HFF-Myc (cell line): ENCODE results near the gene R3HDML.
"Not testable (repeated sequence)": the region's sequence is repeated elsewhere in the genome, so short reads cannot be mapped to it uniquely, and the experiment has no call there.

Experiments
- DNase-seq: peaks from one replicate; pipeline ENCODE4 v3.0.0-alpha.2; 2011; ENCODE audit warnings: low read depth; ENCODE audit errors: extremely low read depth
- H3K4me3 ChIP-seq: replicated peaks from 2 replicates; pipeline ENCODE4 v1.5.1; 2011; ENCODE audit warnings: low read depth, mild to moderate bottlenecking, control low read depth, low read length
- TF ChIP-seq, protein P1 (sequence below): IDR thresholded peaks from 2 replicates; pipeline ENCODE4 v1.5.1; 2012; ENCODE audit warnings: mild to moderate bottlenecking, low read depth, low read length, control low read depth; ENCODE audit errors: missing control alignments

Gene R3HDML, protein sequence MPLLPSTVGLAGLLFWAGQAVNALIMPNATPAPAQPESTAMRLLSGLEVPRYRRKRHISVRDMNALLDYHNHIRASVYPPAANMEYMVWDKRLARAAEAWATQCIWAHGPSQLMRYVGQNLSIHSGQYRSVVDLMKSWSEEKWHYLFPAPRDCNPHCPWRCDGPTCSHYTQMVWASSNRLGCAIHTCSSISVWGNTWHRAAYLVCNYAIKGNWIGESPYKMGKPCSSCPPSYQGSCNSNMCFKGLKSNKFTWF

DNA sequence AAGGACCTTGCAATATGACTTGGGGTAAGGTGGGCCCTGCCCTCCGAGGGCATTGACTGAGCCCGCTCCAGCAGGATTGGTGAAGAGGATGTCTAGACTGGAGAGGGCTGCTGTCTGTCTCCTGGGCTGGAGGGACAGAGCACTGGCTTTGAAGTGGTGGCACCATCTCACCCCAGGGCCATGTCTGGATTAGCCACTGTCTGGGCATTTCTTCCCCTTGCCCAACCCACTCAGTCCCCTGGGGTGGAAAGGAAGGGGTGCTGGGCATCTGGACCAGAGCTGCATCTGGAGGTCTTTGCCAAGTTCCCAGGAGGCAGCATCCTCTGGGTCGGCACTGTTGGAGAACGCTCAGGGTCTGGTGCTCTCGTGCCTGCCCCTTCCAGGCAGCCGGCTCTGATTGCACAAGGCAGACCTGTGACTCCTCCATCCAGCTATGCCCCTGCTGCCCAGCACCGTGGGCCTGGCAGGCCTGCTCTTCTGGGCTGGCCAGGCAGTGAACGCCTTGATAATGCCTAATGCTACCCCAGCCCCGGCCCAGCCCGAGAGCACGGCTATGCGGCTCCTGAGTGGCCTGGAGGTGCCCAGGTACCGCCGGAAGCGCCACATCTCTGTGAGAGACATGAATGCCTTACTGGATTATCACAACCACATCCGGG, at the start of gene R3HDML:
R3HDML (plus strand) TSS at position 319 of the 656 bp plus-strand sequence; CDS start at position 434, 115 bp downstream.
- TF ChIP-seq, protein P1, sequence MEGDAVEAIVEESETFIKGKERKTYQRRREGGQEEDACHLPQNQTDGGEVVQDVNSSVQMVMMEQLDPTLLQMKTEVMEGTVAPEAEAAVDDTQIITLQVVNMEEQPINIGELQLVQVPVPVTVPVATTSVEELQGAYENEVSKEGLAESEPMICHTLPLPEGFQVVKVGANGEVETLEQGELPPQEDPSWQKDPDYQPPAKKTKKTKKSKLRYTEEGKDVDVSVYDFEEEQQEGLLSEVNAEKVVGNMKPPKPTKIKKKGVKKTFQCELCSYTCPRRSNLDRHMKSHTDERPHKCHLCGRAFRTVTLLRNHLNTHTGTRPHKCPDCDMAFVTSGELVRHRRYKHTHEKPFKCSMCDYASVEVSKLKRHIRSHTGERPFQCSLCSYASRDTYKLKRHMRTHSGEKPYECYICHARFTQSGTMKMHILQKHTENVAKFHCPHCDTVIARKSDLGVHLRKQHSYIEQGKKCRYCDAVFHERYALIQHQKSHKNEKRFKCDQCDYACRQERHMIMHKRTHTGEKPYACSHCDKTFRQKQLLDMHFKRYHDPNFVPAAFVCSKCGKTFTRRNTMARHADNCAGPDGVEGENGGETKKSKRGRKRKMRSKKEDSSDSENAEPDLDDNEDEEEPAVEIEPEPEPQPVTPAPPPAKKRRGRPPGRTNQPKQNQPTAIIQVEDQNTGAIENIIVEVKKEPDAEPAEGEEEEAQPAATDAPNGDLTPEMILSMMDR, result no peak
- no peak within 1 kb of the TSS for H3K4me3 ChIP-seq
- no peak for DNase-seq

DNA sequence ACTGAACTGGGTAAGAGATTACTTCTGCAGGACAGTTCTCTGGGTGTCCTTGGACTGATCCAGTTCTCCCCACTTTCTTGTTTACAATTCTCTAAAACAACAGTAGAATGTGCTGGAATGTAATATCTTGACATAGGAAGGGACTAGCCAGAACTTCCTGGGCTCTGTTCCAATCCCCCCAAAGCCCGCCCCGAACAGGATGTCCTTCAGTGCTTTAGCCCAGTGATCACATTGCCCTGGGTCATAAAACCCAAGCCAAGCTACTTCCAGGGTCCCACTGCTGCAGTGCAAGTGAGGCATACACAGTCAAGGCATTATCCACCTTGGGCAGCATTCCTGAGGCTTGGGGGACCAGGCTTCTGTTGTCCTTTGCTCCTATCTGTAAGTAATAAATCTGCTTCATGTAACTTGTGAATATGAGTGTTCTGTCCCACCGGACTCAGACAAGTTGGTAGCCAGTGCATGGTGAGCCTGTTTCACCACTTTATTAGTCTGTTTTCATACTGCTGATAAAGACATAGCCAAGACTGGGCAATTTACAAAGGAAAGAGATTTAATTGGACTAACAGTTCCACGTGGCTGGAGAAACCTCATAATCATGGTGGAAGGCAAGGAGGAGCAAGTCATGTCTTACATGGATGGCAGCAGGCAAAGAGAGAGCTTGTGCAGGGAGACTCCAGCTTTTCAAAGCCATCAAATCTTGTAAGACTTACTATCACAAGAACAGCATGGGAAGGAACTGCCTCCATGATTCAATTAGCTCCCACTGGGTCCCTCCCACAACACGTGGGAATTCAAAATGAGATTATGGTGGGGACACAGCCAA, 49.4 kb upstream of the R3HDML start:
- no peak for DNase-seq
- TF ChIP-seq, protein P1, result no peak
- no peak overlapping the region for H3K4me3 ChIP-seq

DNA sequence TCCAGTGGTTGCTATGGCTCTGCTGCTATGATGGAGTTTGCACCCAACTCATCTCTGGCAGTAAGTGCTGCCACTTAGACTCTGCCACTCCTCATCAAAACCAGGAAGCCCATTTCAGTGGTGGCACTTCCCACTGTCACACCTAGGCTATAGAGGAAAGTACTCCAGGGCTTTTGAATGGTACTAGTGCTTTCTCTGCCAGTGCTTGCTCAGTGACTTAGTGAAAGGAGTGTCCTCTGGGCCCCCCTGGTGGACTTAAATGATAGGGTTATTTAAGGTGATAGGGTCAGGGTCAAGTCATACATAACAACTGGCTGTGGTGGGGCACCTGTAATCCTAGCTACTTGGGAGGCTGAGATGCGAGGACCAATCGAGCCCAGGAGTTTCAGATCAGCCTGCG, 48.6 kb upstream of the R3HDML start:
- no peak overlapping the region for H3K4me3 ChIP-seq
- DNase-seq, result no peak
- TF ChIP-seq, protein P1, result no peak

DNA sequence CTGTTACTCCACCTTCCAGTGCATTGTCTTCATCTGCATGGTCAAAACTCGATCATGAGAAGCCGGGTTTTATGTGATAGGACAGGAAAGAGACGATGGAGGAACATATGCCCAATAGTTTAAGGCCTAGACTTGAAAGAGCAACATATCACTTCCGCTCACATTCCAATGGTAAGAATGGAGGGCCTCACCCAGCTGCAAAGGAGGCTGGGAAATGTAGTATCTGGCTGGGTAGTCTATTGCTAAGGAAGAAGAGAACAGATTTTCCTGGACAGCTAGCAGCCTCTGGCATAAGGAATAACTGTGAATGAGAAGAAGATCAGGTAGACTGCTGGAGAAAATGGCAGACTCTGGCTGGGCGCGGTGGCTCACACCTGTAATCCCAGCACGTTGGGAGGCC, 45.1 kb upstream of the R3HDML start:
- no peak for DNase-seq
- no peak overlapping the region for H3K4me3 ChIP-seq
- TF ChIP-seq, protein P1, result no peak

DNA sequence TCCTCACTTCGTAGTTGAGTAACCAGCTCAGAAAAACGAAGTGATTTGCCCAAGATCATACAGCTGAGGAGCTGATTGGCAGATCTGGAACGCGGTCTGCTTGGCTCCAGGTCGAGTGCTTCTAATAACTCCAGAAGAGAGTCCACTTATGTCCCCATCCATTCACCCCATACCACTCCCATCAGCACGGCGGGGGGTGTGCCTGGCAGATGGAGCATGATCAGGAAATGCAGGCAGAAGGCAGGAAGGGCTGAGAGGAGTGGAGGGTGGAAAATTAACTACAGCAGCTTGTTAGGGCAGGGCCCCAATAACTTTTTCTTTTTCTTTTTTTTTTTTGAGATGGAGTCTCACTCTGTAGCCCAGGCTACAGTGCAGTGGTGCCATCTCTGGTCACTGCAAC, 40.8 kb upstream of the R3HDML start:
- DNase-seq, result no peak
- TF ChIP-seq, protein P1, result no peak
- no peak overlapping the region for H3K4me3 ChIP-seq

DNA sequence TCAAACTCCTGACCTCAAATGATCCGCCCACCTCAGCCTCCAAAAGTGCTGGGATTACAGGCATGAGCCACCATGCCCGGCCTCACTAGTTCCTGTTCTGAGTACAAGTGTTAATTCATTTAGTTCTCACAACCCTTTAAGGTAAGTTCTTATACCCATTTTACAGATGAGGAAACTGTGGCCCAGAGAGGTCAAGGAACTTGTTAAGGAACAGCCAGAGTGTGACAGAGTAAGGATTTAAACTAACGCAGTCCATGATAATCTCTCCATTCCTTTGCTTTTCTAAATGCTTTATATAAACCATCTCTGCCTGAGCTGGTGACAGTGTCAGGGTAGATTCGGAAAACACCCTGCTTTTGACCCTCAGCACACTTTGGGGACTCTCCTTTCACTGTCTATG, 39.1 kb upstream of the R3HDML start:
- no peak for DNase-seq
- TF ChIP-seq, protein P1, result no peak
- H3K4me3 ChIP-seq, result no peak overlapping the region

DNA sequence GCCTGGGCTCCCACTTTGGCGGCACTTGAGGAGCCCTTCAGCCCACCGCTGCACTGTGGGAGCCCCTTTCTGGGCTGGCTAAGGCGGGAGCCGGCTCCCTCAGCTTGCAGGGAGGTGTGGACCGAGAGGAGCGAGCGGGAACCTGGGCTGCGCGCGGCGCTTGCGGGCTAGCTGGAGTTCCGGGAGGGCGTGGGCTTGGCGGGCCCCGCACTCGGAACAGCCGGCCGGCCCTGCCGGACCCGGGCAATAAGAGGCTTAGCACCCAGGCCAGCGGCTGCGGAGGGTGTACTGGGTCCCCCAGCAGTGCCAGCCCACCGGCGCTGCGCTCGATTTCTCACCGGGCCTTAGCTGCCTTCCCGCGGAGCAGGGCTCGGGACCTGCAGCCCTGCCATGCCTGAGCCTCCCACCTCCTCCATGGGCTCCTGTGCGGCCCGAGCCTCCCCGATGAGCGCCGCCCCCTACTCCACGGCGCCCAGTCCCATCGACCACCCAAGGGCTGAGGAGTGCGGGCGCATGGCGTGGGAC, 37.8 kb upstream of the R3HDML start:
- H3K4me3 ChIP-seq, result not testable (repeated sequence)

More for the DNA sequence above, 37.8 kb upstream of the R3HDML start:
- DNase-seq, result not testable (repeated sequence)
